ENCODE measurements around the gene CKAP5. TPM values are rescaled to one million over a fixed set of nuclear protein-coding genes. Genes with fewer than 3 reads are reported as not detected.

CKAP5 gene
- 100 to 1,000 TPM in 1 of 2 donors, 10 to 100 TPM in 1; 98.1 to 164 TPM for total RNA-seq

GRCh38 chr11:46845740-46846509, at the start of gene CKAP5:
Gene CKAP5, minus strand, starts transcription at chr11:46846280. Its CDS starts 25,049 bp downstream, at chr11:46821231.
- Mint-ChIP-seq H3K27ac (peak within 1 kb of the TSS; percentile 90 to 94), H3K4me3 (peak within 1 kb of the TSS; percentile 100), H3K9me3 (no peaks in the 10 kb centered on the region), H3K36me3 (peaks cover 6% of the 10 kb centered on the region), H3K4me1 (ENCODE audit: low read depth in 2 of 2) (peaks cover 33 to 38% of the 10 kb centered on the region in 2 donors), H3K27me3 (peaks cover 0 to 2% of the 10 kb centered on the region in 2 donors)
- peak; percentile 98 for ATAC-seq
- peak; percentile 92 for DNase-seq (ENCODE audit: low spot score)

- Mint-ChIP-seq H3K36me3 (no peaks in the 10 kb centered on the region), H3K4me3 (no peak overlapping the region), H3K4me1 (ENCODE audit: low read depth in 2 of 2) (no peaks in the 10 kb centered on the region), H3K27ac (no peak overlapping the region), H3K27me3 (no peaks in the 10 kb centered on the region), H3K9me3 (no peaks in the 10 kb centered on the region)
- DNase-seq (ENCODE audit: low spot score): no peak
- ATAC-seq: no peak
Measured at GRCh38 chr11:46895821-46896220, 49.7 kb upstream of the CKAP5 start.

DNA sequence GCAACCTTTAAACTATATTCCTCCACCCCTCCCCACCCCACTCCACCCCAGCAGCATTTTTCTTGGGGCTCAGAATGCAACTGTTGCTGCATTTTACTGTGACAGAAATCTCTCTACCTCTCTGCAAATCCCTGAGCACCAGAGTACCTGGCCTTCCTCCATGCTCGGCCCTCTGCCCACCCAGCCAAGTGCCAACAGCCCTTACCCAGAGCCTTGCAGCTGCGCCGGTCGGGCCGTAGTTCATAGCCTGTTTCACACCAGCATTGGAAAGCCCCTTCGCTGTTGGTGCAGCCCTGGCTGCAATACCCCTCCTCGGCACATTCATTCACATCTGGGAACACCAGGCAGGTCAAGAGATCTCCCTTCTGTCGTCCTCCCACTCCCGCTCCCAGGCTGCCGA, 48.9 kb upstream of the CKAP5 start:
- DNase-seq (ENCODE audit: low spot score) (no peak), ATAC-seq (no peak)
- H3K27me3 Mint-ChIP-seq: no peaks in the 10 kb centered on the region

DNA sequence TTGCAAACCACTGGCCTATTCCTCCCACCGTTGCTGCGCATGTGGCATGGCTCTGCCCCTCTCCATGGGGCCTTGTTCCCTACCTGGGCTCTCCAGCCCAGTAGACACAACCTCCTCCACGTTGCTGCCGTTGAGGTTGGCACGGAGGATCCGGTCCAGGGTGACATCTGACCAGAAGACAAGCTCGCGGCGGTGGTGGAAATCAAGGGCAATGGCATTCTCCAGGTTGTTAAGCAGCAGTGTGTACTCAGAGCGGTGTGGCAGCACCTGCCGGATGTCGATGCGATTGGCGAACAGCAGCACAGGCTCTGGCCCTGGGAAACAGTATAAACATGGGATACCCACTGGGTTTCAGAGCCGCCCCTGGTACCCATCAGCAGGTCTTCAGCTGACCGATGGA, 48.4 kb upstream of the CKAP5 start:
- no peak overlapping the region for H3K4me3 Mint-ChIP-seq
- H3K27me3 Mint-ChIP-seq: no peaks in the 10 kb centered on the region
- no peaks in the 10 kb centered on the region for H3K9me3 Mint-ChIP-seq
- ATAC-seq (peak in 1 of 2 donors; percentile 26), DNase-seq (ENCODE audit: low spot score) (no peak)
- no peak overlapping the region for H3K27ac Mint-ChIP-seq
- H3K4me1 Mint-ChIP-seq (ENCODE audit: low read depth in 2 of 2): peaks cover 0 to 3% of the 10 kb centered on the region in 2 donors
- H3K36me3 Mint-ChIP-seq: no peaks in the 10 kb centered on the region

More for the DNA sequence above, 48.9 kb upstream of the CKAP5 start:
- Mint-ChIP-seq H3K9me3 (no peaks in the 10 kb centered on the region), H3K4me3 (no peak overlapping the region), H3K36me3 (no peaks in the 10 kb centered on the region), H3K4me1 (ENCODE audit: low read depth in 2 of 2) (no peaks in the 10 kb centered on the region), H3K27ac (no peak overlapping the region)

- Mint-ChIP-seq H3K4me3 (no peak overlapping the region), H3K4me1 (ENCODE audit: low read depth in 2 of 2) (peaks cover 0 to 3% of the 10 kb centered on the region in 2 donors), H3K9me3 (no peaks in the 10 kb centered on the region), H3K27ac (no peak overlapping the region), H3K36me3 (no peaks in the 10 kb centered on the region), H3K27me3 (peaks cover 0 to 3% of the 10 kb centered on the region in 2 donors)
- ATAC-seq (no peak), DNase-seq (ENCODE audit: low spot score) (no peak)
Measured at GRCh38 chr11:46892838-46893237, 46.8 kb upstream of the CKAP5 start.

DNA sequence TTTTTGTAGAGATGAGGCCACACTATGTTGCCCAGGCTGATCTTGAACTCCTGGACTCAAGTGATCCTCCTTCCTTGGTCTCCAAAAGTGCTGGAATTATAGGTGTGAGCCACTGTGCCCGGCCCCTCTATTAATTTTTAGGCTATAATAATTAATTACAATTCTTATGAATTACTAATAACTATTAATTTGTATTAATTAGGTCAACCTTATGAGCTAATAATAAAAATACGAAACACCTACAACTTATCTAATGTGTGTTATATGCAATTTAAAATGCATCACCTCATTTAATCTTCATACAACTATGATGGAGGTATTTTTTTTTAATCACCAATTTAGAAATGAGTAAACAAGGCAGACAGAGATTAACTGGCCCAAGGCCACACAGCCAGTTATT, 46.0 kb upstream of the CKAP5 start:
- no peaks in the 10 kb centered on the region for H3K36me3 Mint-ChIP-seq
- H3K4me1 Mint-ChIP-seq (ENCODE audit: low read depth in 2 of 2): peaks cover 0 to 3% of the 10 kb centered on the region in 2 donors
- ATAC-seq (no peak), DNase-seq (ENCODE audit: low spot score) (no peak)
- no peak overlapping the region for H3K27ac Mint-ChIP-seq
- no peaks in the 10 kb centered on the region for H3K9me3 Mint-ChIP-seq
- H3K27me3 Mint-ChIP-seq: peaks cover under 1 to 3% of the 10 kb centered on the region in 2 donors
- no peak overlapping the region for H3K4me3 Mint-ChIP-seq

GRCh38 chr11:46890665-46891064, 44.6 kb upstream of the CKAP5 start:
- ATAC-seq: no peak
- no peak overlapping the region for H3K4me3 Mint-ChIP-seq
- no peaks in the 10 kb centered on the region for H3K9me3 Mint-ChIP-seq
- H3K36me3 Mint-ChIP-seq: no peaks in the 10 kb centered on the region
- no peak for DNase-seq (ENCODE audit: low spot score)
- peaks cover 6 to 8% of the 10 kb centered on the region in 2 donors for H3K27me3 Mint-ChIP-seq
- H3K4me1 Mint-ChIP-seq (ENCODE audit: low read depth in 2 of 2): peaks cover 0 to 3% of the 10 kb centered on the region in 2 donors
- no peak overlapping the region for H3K27ac Mint-ChIP-seq

DNA sequence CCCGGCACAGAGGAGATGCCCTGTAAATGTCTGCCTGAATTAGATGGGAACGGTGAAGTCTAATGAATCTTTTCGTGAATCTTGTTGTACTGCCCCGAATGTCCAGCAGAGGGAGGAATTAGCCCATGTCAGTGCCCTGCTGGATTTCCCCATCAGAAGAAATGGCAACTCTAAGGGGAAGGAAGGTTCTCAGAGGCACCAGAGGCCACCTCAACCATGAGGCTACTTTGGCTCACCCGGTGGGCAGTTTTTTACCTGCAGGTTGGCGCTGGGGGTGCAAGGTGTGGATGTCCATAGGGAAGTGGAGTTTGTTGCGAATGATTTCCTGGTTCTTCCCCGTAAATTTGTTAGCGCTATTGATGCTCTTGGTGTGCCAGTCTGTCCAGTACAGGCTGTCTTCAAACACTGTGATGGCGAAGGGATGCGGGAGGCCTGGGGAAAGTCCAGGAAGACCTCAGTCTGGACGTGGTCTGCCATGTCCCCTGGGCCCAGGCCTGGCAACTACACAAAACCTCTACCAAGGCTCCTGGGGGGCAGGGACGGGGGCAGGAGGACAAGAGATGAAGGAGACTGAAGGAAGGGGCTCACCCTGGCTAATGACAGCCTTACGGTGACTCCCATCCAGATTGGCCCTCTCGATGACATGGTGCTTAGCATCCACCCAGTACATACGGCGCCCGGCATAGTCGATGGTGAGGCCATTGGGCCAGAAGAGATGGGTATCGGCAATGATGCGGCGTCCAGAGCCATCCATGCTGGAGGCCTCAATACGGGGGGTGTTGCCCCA, 43.8 kb upstream of the CKAP5 start:
- H3K36me3 Mint-ChIP-seq: no peaks in the 10 kb centered on the region
- no peak overlapping the region for H3K4me3 Mint-ChIP-seq
- H3K9me3 Mint-ChIP-seq: no peaks in the 10 kb centered on the region
- H3K27ac Mint-ChIP-seq: peak overlapping the region in 1 of 2 donors; percentile 8
- H3K27me3 Mint-ChIP-seq: peaks cover 6 to 8% of the 10 kb centered on the region in 2 donors
- DNase-seq (ENCODE audit: low spot score) (peak; percentile 73), ATAC-seq (peak; percentile 73 to 80)
- H3K4me1 Mint-ChIP-seq (ENCODE audit: low read depth in 2 of 2): peaks cover 0 to 3% of the 10 kb centered on the region in 2 donors

DNA sequence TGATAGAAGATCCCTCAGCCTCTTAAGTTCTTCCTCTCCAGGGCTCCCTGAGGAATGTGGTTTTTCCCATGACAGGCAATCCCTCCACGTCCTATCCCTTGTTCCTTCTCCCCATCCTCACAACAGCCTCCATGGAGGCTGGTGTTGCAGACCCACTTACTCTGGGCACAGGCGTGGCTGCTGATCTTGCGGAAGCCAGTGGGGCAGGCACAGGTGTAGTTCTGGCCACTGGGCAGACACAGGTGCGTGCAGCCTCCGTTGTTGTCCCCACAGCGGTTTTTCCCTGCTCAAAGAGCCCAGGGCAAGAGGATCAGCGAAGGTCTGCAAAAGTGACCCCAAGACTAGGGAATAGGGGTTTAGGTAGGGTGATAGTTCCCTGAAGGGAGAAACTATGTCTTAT, 43.2 kb upstream of the CKAP5 start:
- Mint-ChIP-seq H3K36me3 (no peaks in the 10 kb centered on the region), H3K27ac (no peak overlapping the region), H3K4me3 (no peak overlapping the region), H3K9me3 (no peaks in the 10 kb centered on the region), H3K27me3 (peaks cover 6 to 8% of the 10 kb centered on the region in 2 donors), H3K4me1 (ENCODE audit: low read depth in 2 of 2) (peaks cover 0 to 3% of the 10 kb centered on the region in 2 donors)
- DNase-seq (ENCODE audit: low spot score) (no peak), ATAC-seq (peak in 1 of 2 donors; percentile 20)

DNA sequence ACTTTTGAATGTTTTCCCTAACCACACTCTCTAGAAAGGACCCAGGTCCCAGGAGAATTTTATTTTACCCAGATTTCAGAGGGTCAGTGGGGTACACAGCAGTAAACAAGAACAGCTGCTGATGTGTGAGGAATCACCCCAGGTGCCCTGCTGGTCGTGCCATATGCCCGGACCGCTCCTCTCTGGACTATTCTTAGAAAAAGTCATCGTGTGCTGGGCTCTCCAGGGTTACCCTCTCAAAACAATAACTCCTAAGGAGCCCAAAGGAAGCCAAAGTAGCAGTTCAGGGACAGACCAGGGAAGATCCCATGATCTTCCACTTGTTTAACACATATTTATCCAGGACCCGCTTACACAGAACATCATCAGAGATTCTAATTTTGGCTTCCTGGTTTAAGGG, 42.6 kb upstream of the CKAP5 start:
- Mint-ChIP-seq H3K9me3 (no peaks in the 10 kb centered on the region), H3K4me3 (no peak overlapping the region), H3K27ac (no peak overlapping the region), H3K4me1 (ENCODE audit: low read depth in 2 of 2) (peaks cover 0 to 3% of the 10 kb centered on the region in 2 donors), H3K27me3 (peaks cover 10 to 12% of the 10 kb centered on the region in 2 donors), H3K36me3 (no peaks in the 10 kb centered on the region)
- no peak for ATAC-seq
- DNase-seq (ENCODE audit: low spot score): no peak

DNA sequence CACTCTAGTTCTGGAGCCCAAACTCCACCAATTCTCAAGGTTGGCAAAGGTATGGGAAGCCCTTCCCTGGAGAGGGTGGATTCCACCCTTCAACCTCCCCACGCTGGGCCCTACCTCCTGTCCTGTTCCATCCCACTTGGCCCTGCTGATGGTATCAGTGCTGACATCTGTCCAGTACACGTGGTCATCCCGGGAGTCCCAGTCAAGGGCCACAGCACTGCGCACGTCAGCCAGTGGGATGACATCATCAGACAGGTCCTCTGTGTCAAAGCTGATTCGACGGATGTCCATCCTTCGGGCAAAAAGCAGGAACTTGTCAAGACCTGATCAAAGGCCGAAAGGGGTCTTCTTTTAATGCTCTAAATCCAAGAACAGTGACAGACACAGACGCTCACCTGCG, 40.1 kb upstream of the CKAP5 start:
- Mint-ChIP-seq H3K36me3 (no peaks in the 10 kb centered on the region), H3K27ac (no peak overlapping the region), H3K27me3 (peaks cover 12 to 15% of the 10 kb centered on the region in 2 donors), H3K4me1 (ENCODE audit: low read depth in 2 of 2) (peaks cover 0 to 3% of the 10 kb centered on the region in 2 donors), H3K4me3 (no peak overlapping the region), H3K9me3 (no peaks in the 10 kb centered on the region)
- DNase-seq (ENCODE audit: low spot score): no peak
- ATAC-seq: peak in 1 of 2 donors; percentile 8

DNA sequence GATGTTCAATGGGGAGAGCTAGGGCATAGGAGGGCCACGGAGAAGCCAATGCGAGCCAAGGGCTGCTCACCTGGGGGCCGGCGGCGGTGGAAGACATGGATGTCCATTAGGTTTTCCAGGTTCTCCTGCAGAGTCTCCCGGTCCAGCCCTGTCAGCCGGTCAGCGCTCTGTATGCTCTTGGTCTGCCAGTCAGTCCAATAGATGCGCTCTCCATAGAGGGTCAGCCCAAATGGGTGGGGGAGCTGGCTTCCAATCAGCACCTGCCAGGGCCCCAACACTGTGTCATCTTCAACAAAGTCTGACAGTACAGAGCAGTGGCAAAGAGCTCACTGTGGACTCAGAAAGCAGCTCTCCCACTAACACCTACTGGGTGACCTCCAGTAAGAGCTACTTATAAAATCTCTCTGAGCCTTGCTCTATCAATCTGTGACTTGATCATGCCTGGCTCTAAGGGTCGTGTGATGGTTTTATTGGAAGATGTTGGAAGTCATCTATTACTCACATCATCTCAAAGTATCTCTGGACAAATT, 33.0 kb upstream of the CKAP5 start:
- Mint-ChIP-seq H3K27ac (no peak overlapping the region), H3K4me1 (ENCODE audit: low read depth in 2 of 2) (no peaks in the 10 kb centered on the region), H3K9me3 (no peaks in the 10 kb centered on the region), H3K4me3 (no peak overlapping the region), H3K27me3 (peaks cover 6 to 9% of the 10 kb centered on the region in 2 donors), H3K36me3 (no peaks in the 10 kb centered on the region)
- no peak for DNase-seq (ENCODE audit: low spot score)
- ATAC-seq: peak in 1 of 2 donors; percentile 31

DNA sequence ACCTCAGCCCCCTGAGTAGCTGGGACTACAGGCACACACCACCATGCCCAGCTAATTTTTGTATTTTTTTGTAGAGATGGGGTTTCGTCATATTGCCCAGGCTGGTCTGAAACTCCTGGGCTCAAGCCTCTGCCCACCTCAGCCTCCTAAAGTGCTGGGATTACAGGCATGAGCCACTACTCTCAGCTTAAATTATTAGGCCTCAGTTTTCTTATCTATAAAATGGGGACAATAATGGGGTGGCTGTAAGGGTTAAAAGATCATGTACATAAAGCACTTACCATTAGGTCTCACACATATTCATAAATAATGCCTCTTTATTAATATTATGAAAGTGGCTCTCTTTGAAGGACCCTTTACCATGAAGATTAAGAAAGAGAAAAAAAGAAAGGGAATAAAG, 31.5 kb upstream of the CKAP5 start:
- Mint-ChIP-seq H3K36me3 (no peaks in the 10 kb centered on the region), H3K4me1 (ENCODE audit: low read depth in 2 of 2) (no peaks in the 10 kb centered on the region), H3K4me3 (no peak overlapping the region), H3K9me3 (no peaks in the 10 kb centered on the region), H3K27ac (no peak overlapping the region), H3K27me3 (peaks cover 2 to 6% of the 10 kb centered on the region in 2 donors)
- DNase-seq (ENCODE audit: low spot score): no peak
- no peak for ATAC-seq

DNA sequence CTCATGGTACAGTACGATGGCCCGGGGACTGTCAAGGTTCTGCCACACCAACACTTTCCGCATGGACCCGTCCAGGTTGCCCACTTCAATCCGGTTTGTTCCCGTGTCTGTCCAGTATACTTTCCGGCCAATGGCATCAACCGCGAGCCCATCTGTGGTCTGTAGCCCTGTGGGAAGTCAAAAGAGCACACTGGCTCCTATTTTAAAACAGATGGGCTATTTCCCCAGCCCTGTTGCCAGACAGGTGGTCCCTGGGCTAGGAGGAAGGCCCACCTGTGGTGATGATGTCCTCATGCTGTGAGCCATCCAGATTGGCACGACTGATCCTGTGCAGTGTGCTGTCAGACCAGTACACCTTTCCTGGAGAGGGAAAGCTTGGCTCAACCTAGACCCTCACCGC, 30.4 kb upstream of the CKAP5 start:
- DNase-seq (ENCODE audit: low spot score) (no peak), ATAC-seq (no peak)
- H3K27ac Mint-ChIP-seq: no peak overlapping the region
- no peak overlapping the region for H3K4me3 Mint-ChIP-seq
- H3K4me1 Mint-ChIP-seq (ENCODE audit: low read depth in 2 of 2): no peaks in the 10 kb centered on the region
- no peaks in the 10 kb centered on the region for H3K36me3 Mint-ChIP-seq
- peaks cover 4 to 6% of the 10 kb centered on the region in 2 donors for H3K27me3 Mint-ChIP-seq
- no peaks in the 10 kb centered on the region for H3K9me3 Mint-ChIP-seq
